Inflammatory macrophage (primary cell): ENCODE measurements around the gene DISC1.

Source experiments
- DNase-seq, 2 donors: peaks; one replicate each; pipeline ENCODE4 v3.0.0-alpha.2; 2020 to 2022

The DISC1 gene

DNA sequence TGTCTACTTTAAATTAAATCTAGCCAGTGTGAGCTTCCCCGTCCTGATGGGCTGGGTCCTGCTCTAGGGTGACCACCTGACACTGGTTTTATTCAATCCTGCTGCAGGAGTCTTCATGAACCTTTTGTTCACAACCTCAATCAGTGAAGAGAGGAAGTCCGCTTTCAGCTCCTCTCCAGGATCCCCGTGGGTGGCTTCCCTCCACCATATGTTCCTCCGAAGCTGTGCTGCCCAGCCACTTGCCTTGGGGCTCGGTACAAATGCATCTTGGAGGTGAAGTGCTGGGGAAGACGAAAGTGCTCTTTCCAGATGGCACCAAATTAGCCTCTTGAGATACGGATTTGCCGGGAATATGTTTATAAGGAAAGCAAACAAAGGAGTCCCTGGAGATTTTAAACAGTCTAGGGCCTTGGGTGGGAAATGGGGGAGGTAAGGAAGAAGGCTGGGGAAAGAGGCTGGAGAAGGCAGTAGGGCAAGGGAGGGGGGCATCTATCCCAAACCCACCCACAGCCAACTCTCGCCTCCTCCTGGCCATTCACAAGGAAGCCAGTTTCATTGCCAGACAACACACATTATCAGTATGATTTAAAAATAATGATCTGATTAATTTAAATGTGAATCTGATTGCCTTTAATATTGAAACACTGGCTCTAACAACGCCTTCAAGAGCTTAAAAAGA lies 430.8 kb downstream of the DISC1 start:
- DNase-seq = no peak

GRCh38 chr1:232057896-232058274 lies 431.3 kb downstream of the DISC1 start:
- DNase-seq = no peak

GRCh38 chr1:232059726-232060374 lies 433.3 kb downstream of the DISC1 start:
- no peak for DNase-seq

GRCh38 chr1:232062967-232063366 lies 436.4 kb downstream of the DISC1 start:
- no peak for DNase-seq

GRCh38 chr1:232066521-232066920 lies 439.9 kb downstream of the DISC1 start:
- no peak for DNase-seq

DNA sequence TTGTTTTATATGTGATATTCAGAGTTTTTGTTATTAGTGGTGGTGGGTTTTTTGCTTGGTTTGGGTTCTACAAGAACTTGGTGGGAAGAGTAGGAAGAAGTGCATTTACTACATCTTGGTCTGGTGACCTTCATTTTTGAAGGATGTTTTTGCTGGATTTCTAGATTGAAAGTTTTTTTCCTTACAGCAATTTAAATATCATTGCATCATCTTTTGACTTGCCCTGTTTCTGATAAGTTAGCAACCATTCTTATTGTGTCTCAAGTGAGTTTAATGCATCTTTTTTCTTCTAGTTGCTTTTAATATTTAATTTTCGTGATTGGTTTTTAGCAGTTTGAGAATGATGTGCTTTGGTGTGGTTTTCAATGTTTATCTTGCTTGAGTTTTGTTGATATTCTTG lies 447.7 kb downstream of the DISC1 start:
- DNase-seq = no peak

DNA sequence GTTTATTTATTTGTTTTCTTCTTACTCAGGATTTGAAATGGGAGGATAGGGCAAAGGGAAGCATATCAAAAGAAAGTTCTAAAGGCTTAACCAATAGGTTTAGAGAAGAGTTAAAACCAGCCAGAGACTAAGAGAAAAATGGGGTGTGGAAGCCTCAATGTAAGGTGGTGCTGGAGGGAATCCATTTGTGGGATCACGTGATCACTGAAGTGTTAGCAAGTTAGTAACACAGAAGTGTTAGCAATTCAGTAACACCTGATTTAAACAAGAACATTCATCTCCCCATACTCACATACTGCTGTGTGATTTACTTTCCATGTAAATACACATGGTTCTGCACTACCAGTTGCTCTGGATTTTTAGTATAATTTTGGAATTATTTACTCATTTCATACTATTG lies 451.2 kb downstream of the DISC1 start:
- DNase-seq = no peak

DNA sequence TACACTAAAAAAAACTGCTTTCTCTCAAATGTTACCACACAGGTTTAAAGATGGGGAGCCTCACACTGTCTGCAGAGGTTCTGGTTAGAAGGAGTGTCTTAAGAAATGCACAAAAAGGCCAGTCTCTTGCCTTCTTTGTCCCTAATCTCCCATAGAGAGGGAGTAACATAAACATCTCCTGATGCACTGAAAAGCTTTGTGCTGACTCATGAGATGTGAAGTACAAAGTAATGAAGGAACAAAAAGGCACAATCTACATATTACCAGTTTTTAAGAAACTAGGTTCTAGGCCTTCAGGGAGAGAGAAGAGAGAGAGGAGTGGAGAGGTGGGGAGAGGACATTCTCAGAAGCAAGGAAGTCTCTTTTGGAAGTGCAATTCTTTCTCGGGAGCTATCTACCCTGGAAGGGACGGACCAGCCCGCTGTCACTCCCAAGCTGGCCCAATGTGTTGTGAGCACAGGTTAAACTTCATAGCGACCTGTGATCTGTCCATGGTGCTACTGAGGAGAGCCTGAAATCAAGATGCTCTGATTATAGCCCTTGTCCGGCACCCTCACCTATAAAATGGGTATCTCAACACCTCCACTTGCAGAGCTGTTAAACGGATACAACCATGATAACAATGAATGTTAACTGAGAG lies 458.1 kb downstream of the DISC1 start:
- DNase-seq = no peak

GRCh38 chr1:232090816-232091215 lies 464.2 kb downstream of the DISC1 start:
- DNase-seq = no peak
